GM18499 (cell line): ENCODE results near the gene SLC38A7.
"Not testable (repeated sequence)": the region's sequence is repeated elsewhere in the genome, so short reads cannot be mapped to it uniquely, and the experiment has no call there.

Experiments used
- ATAC-seq: cut with Tn5 transposase; IDR thresholded peaks from one replicate; pipeline ENCODE4 v1.9.1; 2021; ENCODE audit warnings: moderate number of reproducible peaks; ENCODE audit not compliant: insufficient read depth, unreplicated experiment

The SLC38A7 gene

DNA sequence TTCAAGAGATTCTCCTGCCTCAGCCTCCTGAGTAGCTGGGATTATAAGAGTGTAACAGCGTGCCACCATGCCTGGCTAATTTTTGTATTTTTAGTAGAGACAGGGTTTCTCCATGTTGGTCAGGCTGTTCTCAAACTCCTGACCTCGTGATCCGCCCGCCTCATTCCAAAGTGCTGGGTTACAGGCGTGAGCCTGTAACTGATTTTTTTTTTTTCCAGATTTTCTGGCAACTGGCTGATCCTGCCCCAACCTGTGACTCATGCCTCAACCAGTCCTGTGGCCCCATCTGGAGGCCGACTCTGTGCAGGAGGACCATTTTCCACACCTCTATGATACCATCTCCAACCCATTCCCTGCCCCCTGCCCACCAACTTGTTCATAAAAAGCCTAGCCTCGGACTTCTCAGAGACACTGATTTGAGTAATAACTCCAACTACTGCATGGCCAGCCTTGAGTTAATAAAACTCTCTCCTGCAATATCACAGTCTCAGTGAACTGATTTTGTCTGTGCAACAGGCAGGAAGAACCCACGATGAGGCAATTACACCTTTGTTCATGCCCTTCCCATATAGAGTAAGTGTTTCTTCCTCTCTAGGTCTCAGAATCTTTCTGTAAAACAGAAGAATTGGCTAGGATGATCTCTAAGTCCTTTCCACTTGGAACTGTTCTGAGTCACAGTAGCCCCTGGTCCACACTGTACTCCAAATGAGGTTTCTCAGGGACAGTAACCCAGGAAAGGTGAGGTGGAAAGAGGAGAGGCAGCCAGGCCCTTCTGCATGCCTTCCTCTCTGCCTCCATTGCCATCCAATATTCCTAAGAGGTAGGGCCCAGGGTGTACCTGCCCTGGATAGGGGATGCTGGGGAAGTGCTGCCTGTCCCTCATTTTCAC, 46.2 kb downstream of the SLC38A7 start:
- no peak for ATAC-seq

DNA sequence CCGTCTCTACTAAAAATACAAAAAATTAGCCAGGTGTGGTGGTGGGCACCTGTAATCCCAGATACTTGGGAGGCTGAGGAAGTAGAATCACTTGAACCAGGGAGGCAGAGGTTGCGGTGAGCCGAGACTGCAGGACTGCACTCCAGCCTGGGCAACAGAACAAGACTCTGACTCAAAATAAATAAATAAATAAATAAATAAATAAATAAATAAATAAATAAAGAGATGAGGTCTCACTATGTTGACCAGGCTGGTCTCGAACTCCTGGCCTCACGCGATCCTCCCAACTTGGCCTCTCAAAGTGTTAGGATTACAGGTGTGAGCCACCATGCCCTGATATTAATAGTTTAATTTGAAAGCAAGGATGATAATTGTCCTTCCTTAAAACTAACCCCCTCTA, 47.5 kb downstream of the SLC38A7 start:
- ATAC-seq: not testable (repeated sequence)

DNA sequence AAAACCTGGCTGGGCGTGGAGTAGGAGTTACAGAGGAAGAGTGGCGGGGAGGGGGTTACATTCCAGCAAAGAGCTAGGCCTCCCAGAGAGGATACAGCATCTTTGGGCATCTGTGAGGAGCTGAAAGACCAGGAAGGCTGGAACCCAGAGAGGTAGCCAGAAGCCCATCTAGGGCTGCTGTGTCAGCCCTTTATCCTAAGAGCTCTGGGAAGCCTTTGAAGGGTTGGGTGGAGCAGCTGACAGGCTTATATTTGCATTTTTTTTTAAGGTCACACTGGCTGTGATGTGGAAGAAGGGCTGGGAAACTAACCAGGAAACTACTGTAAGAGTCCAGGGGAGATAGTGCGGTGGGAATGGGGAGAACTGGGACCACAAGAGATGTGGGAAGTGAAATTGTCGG, 48.1 kb downstream of the SLC38A7 start:
- ATAC-seq: no peak

DNA sequence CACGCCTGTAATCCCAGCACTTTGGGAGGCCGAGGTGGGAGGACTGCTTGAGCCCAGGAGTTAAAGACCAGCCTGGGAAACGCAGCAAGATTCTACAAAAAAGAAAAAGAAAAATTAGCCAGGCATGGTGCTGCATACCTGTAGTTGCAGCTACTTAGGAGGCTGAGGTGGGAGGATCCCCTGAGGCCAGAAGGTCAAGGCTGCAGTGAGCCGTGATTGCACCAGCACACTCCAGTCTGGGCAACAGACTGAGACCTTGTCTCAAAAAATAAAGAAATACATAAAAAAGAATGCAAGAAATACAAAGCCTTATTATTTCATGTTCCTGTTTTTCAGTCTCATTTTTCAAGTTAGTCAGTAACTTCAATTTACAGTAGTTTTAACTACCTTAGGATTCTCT, 49.1 kb downstream of the SLC38A7 start:
- ATAC-seq: no peak

DNA sequence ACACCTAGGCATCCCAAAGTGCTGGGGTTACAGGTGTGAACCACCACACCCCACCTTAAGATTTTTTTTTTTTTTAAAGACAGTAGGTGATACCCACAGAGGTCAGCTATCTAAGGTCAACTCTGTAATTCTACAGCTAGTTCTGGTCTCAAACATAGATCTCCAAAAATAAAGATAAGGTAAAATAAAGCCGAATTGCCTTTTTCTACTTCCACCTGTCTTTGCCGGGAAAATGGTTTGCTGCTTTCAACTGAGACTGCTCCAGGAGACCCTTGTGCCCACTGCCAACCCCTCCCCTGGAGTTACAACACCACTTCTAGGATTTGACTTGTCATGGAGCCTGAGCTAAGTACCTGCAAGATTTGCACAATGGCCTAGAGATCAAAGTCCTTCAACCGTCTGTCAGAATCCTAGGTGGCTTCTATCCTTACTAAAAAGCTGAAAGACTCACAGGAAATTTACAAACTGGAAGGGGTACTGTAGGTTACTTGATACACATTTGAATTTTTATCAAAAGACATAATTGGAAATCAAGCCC, 50.2 kb downstream of the SLC38A7 start:
- no peak for ATAC-seq

DNA sequence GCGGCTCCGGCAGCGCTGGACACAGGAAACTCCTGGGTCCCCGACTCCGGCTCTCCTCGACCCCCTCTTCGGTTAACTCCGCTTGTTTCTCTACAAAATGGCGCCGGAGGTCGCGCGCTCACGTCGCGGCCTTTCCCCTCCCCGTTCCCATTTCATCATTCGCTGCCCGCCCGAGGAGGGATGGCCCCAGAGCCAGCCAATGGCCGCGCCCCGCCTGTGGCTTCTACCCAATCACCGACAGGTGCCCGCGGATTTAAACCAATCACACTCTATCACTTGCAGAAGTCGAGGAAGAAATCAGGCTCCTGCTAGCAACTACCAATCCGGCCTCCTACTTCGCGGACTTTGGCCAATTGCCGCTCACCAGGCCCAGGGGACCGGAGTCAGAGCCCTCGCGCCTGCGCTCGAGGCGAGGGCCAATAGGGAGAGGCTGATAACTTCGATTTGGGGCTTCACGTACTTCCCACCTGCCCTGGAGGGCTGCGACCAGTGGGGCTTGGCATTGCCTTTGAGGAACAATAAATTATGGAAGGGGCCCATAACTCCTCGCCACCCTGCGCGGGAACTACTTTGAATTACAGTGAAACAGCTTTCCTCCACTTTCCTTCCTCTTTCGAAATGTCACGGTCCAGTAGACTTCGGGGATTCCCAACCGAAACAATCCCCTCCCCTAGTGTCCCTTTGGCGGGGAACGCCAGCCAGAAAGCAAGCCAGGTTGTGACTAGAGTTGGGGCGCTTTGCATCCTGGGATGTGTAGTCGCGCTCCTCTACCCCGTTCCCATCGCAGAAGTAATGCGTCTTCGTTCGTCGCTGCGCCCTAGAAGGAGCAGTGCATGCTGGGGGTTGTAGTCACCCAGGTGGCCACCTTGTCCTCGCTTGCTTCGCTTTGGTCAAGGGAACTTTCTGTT, 54.6 kb downstream of the SLC38A7 start, which contains the start of gene CNOT1:
Gene CNOT1, minus strand, starts transcription at position 94 of the 908 bp plus-strand sequence. CDS start 30,489 bp downstream, outside the sequence.
- peak; percentile 82 for ATAC-seq

DNA sequence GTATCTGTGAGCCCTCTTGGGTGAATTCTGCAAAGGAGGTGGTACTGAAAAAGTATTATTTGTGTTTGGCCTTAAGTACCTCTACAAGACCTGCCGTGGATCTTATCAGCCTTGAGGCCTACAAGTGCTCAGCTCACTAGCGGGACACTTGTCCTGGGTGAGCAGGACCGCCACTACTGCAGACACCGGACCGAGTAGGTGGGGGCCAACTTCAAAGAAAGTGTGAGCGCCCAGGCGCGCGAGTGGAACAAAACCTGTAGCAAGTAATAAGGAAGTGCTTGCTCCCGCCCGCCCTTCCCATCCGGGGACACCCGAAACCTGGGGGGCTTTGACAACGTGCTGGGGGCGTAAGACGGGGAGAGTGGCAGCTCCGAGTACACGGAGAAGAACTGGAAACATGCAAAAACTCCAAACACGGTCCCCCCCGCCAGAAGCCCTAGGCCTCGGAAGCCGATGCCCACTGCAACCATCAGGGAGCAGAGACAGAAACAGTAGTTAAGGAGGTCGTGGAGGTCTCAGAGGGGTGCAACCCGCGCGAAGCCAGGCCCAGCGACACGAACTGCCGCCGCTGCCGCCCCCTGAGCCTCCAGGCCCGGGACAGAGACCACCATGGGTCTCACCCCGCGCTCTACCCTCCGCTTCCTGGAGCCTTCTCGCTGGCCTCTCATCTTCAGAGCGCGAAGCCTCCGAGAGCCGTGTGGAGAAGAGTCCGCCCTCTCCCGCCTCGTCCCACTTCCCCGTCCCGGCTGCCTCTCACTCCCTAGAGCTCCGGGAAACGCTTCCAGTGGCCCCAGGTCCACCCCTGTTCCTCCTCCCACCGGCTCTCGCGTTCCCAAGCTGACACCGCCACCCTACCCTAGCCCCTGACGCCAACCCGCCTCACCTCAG, 55.5 kb downstream of the SLC38A7 start:
- ATAC-seq: no peak

DNA sequence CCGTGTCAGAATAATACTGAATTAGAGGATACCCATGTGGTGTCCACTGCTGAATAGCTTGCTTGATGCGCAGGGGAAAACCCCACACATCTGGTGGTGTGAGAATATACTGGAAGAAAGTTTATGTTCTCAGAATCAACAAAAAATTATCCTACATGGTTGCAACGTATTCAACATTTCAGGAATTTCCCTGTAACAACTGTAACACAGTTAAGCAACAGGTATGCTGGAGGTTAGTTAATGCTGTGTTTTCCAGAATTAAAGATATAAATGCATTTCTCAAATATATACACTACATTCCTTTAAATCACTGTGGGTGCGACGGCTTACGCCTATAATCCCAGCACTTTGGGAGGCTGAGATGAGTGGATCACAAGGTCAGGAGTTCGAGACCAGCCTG, 60.4 kb downstream of the SLC38A7 start:
- no peak for ATAC-seq

DNA sequence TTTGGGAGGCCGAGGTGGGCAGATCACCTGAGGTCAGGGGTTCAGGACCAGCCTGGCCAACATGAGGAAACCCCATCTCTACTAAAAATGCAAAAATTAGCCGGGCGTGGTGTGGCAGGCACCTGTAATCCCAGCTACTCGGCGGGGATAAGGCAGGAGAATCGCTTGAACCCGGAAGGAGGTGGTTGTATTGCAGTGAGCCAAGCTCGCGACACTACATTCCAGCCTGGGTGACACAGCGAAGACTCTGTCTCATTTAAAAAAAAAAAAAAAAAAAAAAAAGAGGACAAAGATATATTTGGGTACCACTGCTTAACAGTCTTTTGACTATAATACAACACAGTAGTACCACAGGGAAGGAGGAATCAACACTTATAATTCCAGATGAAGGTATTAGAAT, 64.2 kb downstream of the SLC38A7 start:
- ATAC-seq: no peak

DNA sequence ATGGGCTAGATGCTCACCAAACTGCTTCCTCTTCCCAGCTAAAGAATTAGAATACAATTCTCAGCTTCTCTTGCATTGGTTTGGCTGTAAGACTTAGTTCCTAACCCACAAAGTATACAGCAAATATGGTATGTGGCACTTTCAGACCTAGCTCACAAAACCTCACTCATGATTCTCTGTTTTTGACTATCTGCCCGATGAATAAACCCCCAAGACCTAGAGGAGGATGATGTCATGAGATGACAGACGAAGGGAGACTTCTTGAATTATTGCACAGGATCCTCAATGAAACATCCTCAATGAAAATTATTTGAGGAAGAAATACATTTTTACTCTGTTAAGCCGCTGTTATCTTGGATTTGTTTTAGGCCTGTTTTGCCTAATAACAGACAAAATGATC, 69.3 kb downstream of the SLC38A7 start:
- ATAC-seq: no peak
